Activated CD8-positive, alpha-beta T cell treated with anti-CD3 and anti-CD28 coated beads for 36 hours (primary cell): ENCODE data around the gene SRP68. TPM values are rescaled to one million over a fixed set of nuclear protein-coding genes. Genes with fewer than 3 reads are reported as not detected.

Source experiments
- ATAC-seq: fragments of 200-7000 bp; cut with Tn5 transposase; one replicate; pipeline ENCODE4 v1.10.0; 2021; ENCODE audit warnings: mild to moderate bottlenecking, moderate library complexity
- CTCF ChIA-PET: fragments of 350-600 bp; sonication (Branson Sonifier 250); formaldehyde crosslinking; loops from one replicate; lab custom pipeline; 2021; ENCODE audit warnings: antibody characterized with exemption; lab: Charles Lee
- POLR2A ChIA-PET: fragments of 350-600 bp; sonication (Branson Sonifier 250); formaldehyde crosslinking; loops from one replicate; lab custom pipeline; 2021; ENCODE audit warnings: antibody characterized with exemption; lab: Charles Lee
- DNase-seq: peaks from one replicate; pipeline ENCODE4 v3.0.0-alpha.2; 2020
- H3K27ac Mint-ChIP-seq: one replicate; pipeline ENCODE4 v1.8.0; 2021; ENCODE audit warnings: mild to moderate bottlenecking, mixed read lengths
- H3K27me3 Mint-ChIP-seq: one replicate; pipeline ENCODE4 v1.8.0; 2021; ENCODE audit warnings: mixed read lengths
- H3K36me3 Mint-ChIP-seq: one replicate; pipeline ENCODE4 v1.8.0; 2021; ENCODE audit warnings: low read depth, mixed read lengths
- H3K4me1 Mint-ChIP-seq: one replicate; pipeline ENCODE4 v1.8.0; 2021; ENCODE audit warnings: low read depth, mixed read lengths
- H3K4me3 Mint-ChIP-seq: one replicate; pipeline ENCODE4 v1.8.0; 2021; ENCODE audit warnings: mild to moderate bottlenecking, moderate library complexity, mixed read lengths
- H3K9me3 Mint-ChIP-seq: one replicate; pipeline ENCODE4 v1.8.0; 2021; ENCODE audit warnings: mixed read lengths
- CTCF ChIP-seq: fragments of 200-600 bp; IDR thresholded peaks from one replicate; pipeline ENCODE4 v1.8.0; 2022; ENCODE audit warnings: antibody characterized with exemption, mild to moderate bottlenecking
- intact Hi-C: fragments of 100-400 bp; cut with micrococcal nuclease; formaldehyde crosslinking; loops from one replicate; pipeline ENCODE4 v1.10.0; 2022
- total RNA-seq, 2 experiments: library from RNA; stranded (reverse); gene quantifications; one replicate each; pipeline ENCODE4 v1.2.3, GENCODE V29; 2021

Gene SRP68
- total RNA-seq, 2 experiments from 2014 or later, result 132 to 135 TPM

GRCh38 chr17:76095943-76096342 is 23.6 kb upstream of the SRP68 start:
- ChIA-PET CTCF (interaction anchor here (0.7 to 1.6 kb wide), 6 partner anchors 15 to 302 kb away, joined by 3 to 10 read pairs (median 3); partner anchors contain the start of gene CDK3), POLR2A (interaction anchor here (1.2 to 1.5 kb wide), 2 partner anchors 17 to 18 kb away, joined by 3 to 6 read pairs; partner anchors contain the start of gene ZACN)
- Mint-ChIP-seq H3K36me3 (peaks cover 32% of the 10 kb centered on the region), H3K27ac (no peak overlapping the region), H3K4me1 (peaks cover 2% of the 10 kb centered on the region), H3K9me3 (no peaks in the 10 kb centered on the region), H3K4me3 (no peak overlapping the region), H3K27me3 (no peaks in the 10 kb centered on the region)
- intact Hi-C loops, result no loop called here
- no peak for TF ChIP-seq CTCF
- DNase-seq (no peak), ATAC-seq (no peak)

- ChIA-PET POLR2A (interaction anchor here (0.6 to 1.7 kb wide), 3 partner anchors 9 to 15 kb away, joined by 3 to 8 read pairs (median 6); partner anchors contain the start of genes EXOC7 and ZACN), CTCF (interaction anchor here (0.8 to 1.6 kb wide), 3 partner anchors 76 to 186 kb away, joined by 3 to 6 read pairs (median 4); no protein-coding TSS in a partner anchor)
- H3K27me3 Mint-ChIP-seq, result no peaks in the 10 kb centered on the region
- TF ChIP-seq CTCF, result no peak
- no peaks in the 10 kb centered on the region for H3K9me3 Mint-ChIP-seq
- no peak for DNase-seq
- ATAC-seq, result no peak
- H3K27ac Mint-ChIP-seq, result no peak overlapping the region
- intact Hi-C loops, result no loop called here
- no peaks in the 10 kb centered on the region for H3K4me1 Mint-ChIP-seq
- no peak overlapping the region for H3K4me3 Mint-ChIP-seq
- peaks cover 28% of the 10 kb centered on the region for H3K36me3 Mint-ChIP-seq
Observed at GRCh38 chr17:76094046-76094445, 21.7 kb upstream of the SRP68 start.

- no peak for ATAC-seq
- no peak for DNase-seq
- H3K4me3 Mint-ChIP-seq, result no peak overlapping the region
- no peaks in the 10 kb centered on the region for H3K27me3 Mint-ChIP-seq
- CTCF ChIA-PET, result interaction anchor here (0.8 to 1.1 kb wide), 2 partner anchors 78 to 187 kb away, joined by 3 read pairs; no protein-coding TSS in a partner anchor
- H3K27ac Mint-ChIP-seq, result no peak overlapping the region
- TF ChIP-seq CTCF, result no peak
- peaks cover 31% of the 10 kb centered on the region for H3K36me3 Mint-ChIP-seq
- H3K4me1 Mint-ChIP-seq, result no peaks in the 10 kb centered on the region
- intact Hi-C loops, result no loop called here
- POLR2A ChIA-PET, result interaction anchor here (1.2 to 1.7 kb wide), 4 partner anchors 10 to 21 kb away, joined by 4 to 8 read pairs (median 6); partner anchors contain the start of genes EXOC7, SRP68 and ZACN
- H3K9me3 Mint-ChIP-seq, result no peaks in the 10 kb centered on the region
Observed at GRCh38 chr17:76092526-76093413, 20.5 kb upstream of the SRP68 start.

- ChIA-PET CTCF (no interaction called here), POLR2A (interaction anchor here (1.1 to 1.3 kb wide), 2 partner anchors 13 to 15 kb away, joined by 3 to 4 read pairs; partner anchors contain the start of gene EXOC7)
- Mint-ChIP-seq H3K4me3 (peak overlapping the region; percentile 45), H3K27ac (peak overlapping the region; percentile 89), H3K4me1 (no peaks in the 10 kb centered on the region), H3K36me3 (peaks cover 24% of the 10 kb centered on the region), H3K27me3 (no peaks in the 10 kb centered on the region), H3K9me3 (no peaks in the 10 kb centered on the region)
- ATAC-seq (peak; percentile 58), DNase-seq (peak; percentile 26)
- intact Hi-C loops, result no loop called here
- TF ChIP-seq CTCF, result no peak
Observed at GRCh38 chr17:76091526-76092286, 19.4 kb upstream of the SRP68 start.
